Endodermal cell (in vitro differentiated cells): ENCODE results near the gene POLE2. TPM values are rescaled to one million over a fixed set of nuclear protein-coding genes. Genes with fewer than 3 reads are reported as not detected.

Experiments used
- DNase-seq: peaks from one replicate; pipeline ENCODE4 v3.0.0-alpha.2; 2017
- H3K27ac ChIP-seq: 2 replicates; pipeline ENCODE4 v1.5.1; 2013; ENCODE audit warnings: mild to moderate bottlenecking, low read depth, low read length, moderate library complexity
- H3K27me3 ChIP-seq: 2 replicates; pipeline ENCODE4 v1.6.1; 2013; ENCODE audit warnings: mild to moderate bottlenecking, low read length, moderate library complexity; ENCODE audit not compliant: insufficient read depth, control insufficient read depth, poor library complexity, severe bottlenecking
- H3K36me3 ChIP-seq: 2 replicates; pipeline ENCODE4 v1.7.0; 2013; ENCODE audit warnings: mild to moderate bottlenecking, low read length, moderate library complexity; ENCODE audit not compliant: control insufficient read depth, insufficient read depth
- H3K4me1 ChIP-seq: one replicate; pipeline ENCODE4 v1.7.0; 2013; ENCODE audit warnings: low read length; ENCODE audit not compliant: control insufficient read depth, insufficient read depth
- H3K4me3 ChIP-seq: 2 replicates; pipeline ENCODE4 v1.5.1; 2013; ENCODE audit warnings: mild to moderate bottlenecking, low read length, moderate library complexity
- H3K9ac ChIP-seq: 2 replicates; pipeline ENCODE4 v1.6.1; 2013; ENCODE audit warnings: mild to moderate bottlenecking, low read length, moderate library complexity; ENCODE audit not compliant: poor library complexity, severe bottlenecking; ENCODE audit errors: extremely low read depth
- H3K9me3 ChIP-seq: 2 replicates; pipeline ENCODE4 v1.6.1; 2013; ENCODE audit warnings: mild to moderate bottlenecking, low read length, moderate library complexity; ENCODE audit not compliant: control insufficient read depth
- H3K27ac Mint-ChIP-seq: 2 replicates; pipeline ENCODE4 v1.8.0; 2020; ENCODE audit warnings: mixed read lengths
- H3K27me3 Mint-ChIP-seq: 2 replicates; pipeline ENCODE4 v1.8.0; 2021; ENCODE audit warnings: mild to moderate bottlenecking, mixed read lengths; ENCODE audit not compliant: insufficient read depth
- H3K36me3 Mint-ChIP-seq: 2 replicates; pipeline ENCODE4 v1.8.0; 2020; ENCODE audit warnings: low read depth, mixed read lengths
- H3K4me1 Mint-ChIP-seq: 2 replicates; pipeline ENCODE4 v1.8.0; 2020; ENCODE audit warnings: mixed read lengths
- H3K4me3 Mint-ChIP-seq: 2 replicates; pipeline ENCODE4 v1.8.0; 2020; ENCODE audit warnings: mild to moderate bottlenecking, moderate library complexity, mixed read lengths
- H3K9me3 Mint-ChIP-seq: 2 replicates; pipeline ENCODE4 v1.8.0; 2020; ENCODE audit warnings: mild to moderate bottlenecking, mixed read lengths
- WGBS, 2 experiments: methylation state at CpG; one replicate each; pipeline versions ENCODE4 v1.1.5 to v1.1.7; 2013; ENCODE audit warnings: missing lambda C conversion rate in 2 of 2, mixed read lengths in 1 of 2; ENCODE audit not compliant: insufficient coverage in 1 of 2, insufficient read length in 1 of 2; 5-methylcytosine and 5-hydroxymethylcytosine counted together
- total RNA-seq, 2 donors: library from RNA; stranded (reverse); fragmentation: NEBNext Ultra II Directional in 1 of 2; extraction: Animal tissue kit (Norgen Biotek cat#: 25700) in 1 of 2; gene quantifications; 2 replicates in 1 of 2; 3 replicates in 1 of 2; pipeline ENCODE4 v1.2.1, GENCODE V29; 2021
- TF ChIP-seq, protein P1 (sequence below): fragments of 200-600 bp; sonication (generic); conservative IDR thresholded peaks from 2 replicates; pipeline ENCODE4 v1.5.0; 2021; ENCODE audit warnings: antibody characterized with exemption, mild to moderate bottlenecking

The POLE2 gene
- total RNA-seq, 2 donors from 2014 or later = 25.5 to 33.6 TPM

DNA sequence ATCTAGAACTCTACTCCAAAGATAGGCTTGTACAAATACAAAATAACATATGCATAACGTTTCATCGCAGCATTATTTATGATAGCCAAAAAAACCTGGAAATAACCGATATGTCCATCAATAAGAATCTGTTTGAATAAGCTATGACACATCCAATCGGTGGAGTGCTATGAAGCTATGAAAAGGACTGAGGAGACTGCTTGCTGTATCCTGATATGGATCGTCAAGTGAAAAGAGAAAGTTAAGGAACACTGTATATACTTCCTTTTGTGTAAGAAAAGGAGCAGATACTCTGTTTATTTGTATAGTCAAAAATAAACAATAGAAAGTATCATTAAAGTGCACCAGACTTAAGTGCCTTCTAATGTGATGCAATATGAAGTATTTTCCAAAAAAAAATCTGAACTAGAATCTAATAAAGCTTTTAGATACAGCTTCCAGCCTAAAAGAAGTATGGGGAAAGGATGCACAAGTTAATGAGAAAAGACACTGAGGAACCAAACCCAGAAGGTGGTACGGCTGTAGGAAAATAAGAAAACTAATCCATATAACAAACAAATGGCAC is 4.3 kb upstream of the POLE2 start:
- no peaks in the 10 kb centered on the region for H3K9me3 Mint-ChIP-seq
- H3K4me3 ChIP-seq = peak overlapping the region; percentile 79
- peaks cover 3% of the 10 kb centered on the region for H3K4me1 ChIP-seq
- H3K36me3 Mint-ChIP-seq = no peaks in the 10 kb centered on the region
- TF ChIP-seq, protein P1, sequence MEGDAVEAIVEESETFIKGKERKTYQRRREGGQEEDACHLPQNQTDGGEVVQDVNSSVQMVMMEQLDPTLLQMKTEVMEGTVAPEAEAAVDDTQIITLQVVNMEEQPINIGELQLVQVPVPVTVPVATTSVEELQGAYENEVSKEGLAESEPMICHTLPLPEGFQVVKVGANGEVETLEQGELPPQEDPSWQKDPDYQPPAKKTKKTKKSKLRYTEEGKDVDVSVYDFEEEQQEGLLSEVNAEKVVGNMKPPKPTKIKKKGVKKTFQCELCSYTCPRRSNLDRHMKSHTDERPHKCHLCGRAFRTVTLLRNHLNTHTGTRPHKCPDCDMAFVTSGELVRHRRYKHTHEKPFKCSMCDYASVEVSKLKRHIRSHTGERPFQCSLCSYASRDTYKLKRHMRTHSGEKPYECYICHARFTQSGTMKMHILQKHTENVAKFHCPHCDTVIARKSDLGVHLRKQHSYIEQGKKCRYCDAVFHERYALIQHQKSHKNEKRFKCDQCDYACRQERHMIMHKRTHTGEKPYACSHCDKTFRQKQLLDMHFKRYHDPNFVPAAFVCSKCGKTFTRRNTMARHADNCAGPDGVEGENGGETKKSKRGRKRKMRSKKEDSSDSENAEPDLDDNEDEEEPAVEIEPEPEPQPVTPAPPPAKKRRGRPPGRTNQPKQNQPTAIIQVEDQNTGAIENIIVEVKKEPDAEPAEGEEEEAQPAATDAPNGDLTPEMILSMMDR = no peak
- 69 to 80% methylated on average over 5 to 6 of the region's 6 CpGs for WGBS, 2 experiments
- no peaks in the 10 kb centered on the region for H3K9me3 ChIP-seq
- H3K27me3 ChIP-seq = peaks cover 5% of the 10 kb centered on the region
- H3K9ac ChIP-seq = peak overlapping the region; percentile 55
- H3K4me1 Mint-ChIP-seq = peaks cover 14% of the 10 kb centered on the region
- no peak for DNase-seq
- H3K27me3 Mint-ChIP-seq = peaks cover 19% of the 10 kb centered on the region
- no peak overlapping the region for H3K27ac ChIP-seq
- H3K36me3 ChIP-seq = no peaks in the 10 kb centered on the region
- H3K4me3 Mint-ChIP-seq = peak overlapping the region; percentile 66
- H3K27ac Mint-ChIP-seq = peak overlapping the region; percentile 75

DNA sequence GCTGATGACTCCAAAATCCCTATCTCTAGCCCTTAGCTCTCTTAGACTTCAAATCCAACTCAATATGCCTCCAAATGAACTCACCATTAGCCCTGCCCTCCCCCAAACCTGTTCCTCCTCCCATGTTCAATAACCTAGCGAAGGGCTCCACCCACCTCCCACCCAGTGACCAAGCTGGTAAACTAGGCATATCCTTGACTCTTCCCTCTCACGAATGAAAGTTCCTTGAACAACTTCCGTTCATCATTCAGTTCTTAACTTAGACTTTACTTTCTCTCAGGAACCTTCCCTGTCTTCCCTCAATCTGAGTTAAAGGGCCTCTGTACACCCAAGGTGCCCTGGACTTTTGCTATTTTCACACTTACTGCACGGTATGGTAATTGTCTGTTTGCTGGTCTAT is 3.0 kb upstream of the POLE2 start:
- TF ChIP-seq, protein P1 = no peak
- Histone ChIP-seq H3K27me3 (peaks cover 5% of the 10 kb centered on the region), H3K9ac (no peak overlapping the region), H3K9me3 (no peaks in the 10 kb centered on the region), H3K4me3 (no peak overlapping the region), H3K27ac (no peak overlapping the region), H3K4me1 (peaks cover 3% of the 10 kb centered on the region), H3K36me3 (no peaks in the 10 kb centered on the region)
- peaks cover 14% of the 10 kb centered on the region for H3K4me1 Mint-ChIP-seq
- DNase-seq = no peak
- H3K27me3 Mint-ChIP-seq = peaks cover 19% of the 10 kb centered on the region
- H3K36me3 Mint-ChIP-seq = no peaks in the 10 kb centered on the region
- no peak overlapping the region for H3K4me3 Mint-ChIP-seq
- H3K27ac Mint-ChIP-seq = no peak overlapping the region
- H3K9me3 Mint-ChIP-seq = no peaks in the 10 kb centered on the region
- WGBS, 2 experiments = 77 to 86% methylated on average over 3 to 4 of the region's 4 CpGs

DNA sequence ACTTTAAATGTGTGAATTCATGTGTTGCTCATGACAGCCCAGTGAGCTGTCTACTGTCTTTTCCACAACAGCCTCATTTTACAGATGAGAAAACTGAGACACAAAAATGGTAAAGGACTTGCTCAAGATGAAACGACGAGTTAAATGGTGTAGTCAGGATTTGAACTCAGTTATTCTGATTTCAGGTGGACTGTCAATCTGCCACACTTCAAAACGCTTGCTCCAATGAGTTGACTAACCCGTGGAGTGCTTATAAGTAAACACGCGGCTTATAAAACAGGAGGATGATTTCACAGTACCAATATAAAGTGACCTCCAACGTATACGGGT is 652 bp upstream of the POLE2 start:
- Mint-ChIP-seq H3K27me3 (peaks cover 19% of the 10 kb centered on the region), H3K27ac (no peak overlapping the region), H3K36me3 (peaks cover 2% of the 10 kb centered on the region), H3K9me3 (no peaks in the 10 kb centered on the region), H3K4me1 (peaks cover 14% of the 10 kb centered on the region), H3K4me3 (peak overlapping the region; percentile 81)
- H3K4me3 ChIP-seq = peak overlapping the region; percentile 76
- no peaks in the 10 kb centered on the region for H3K36me3 ChIP-seq
- 94 to 96% methylated on average over 8 of the region's 8 CpGs for WGBS, 2 experiments
- no peaks in the 10 kb centered on the region for H3K9me3 ChIP-seq
- DNase-seq = no peak
- H3K27ac ChIP-seq = no peak overlapping the region
- TF ChIP-seq, protein P1 = no peak
- peaks cover 5% of the 10 kb centered on the region for H3K27me3 ChIP-seq
- H3K9ac ChIP-seq = no peak overlapping the region
- peaks cover 3% of the 10 kb centered on the region for H3K4me1 ChIP-seq
